ENCODE measurements around the gene MIPEP. TPM values are rescaled to one million over a fixed set of nuclear protein-coding genes. Genes with fewer than 3 reads are reported as not detected.

The MIPEP gene
- total and polyA plus RNA-seq, 2 donors (not counting 1 experiment from before 2014, with no cell fraction given), result 90.0 to 92.5 TPM

- Histone ChIP-seq H2AFZ (ENCODE audit: low read length) (no peak overlapping the region), H4K20me1 (ENCODE audit: control insufficient read depth, extremely low read depth, insufficient read depth, low read length) (no peaks in the 10 kb centered on the region), H3K79me2 (ENCODE audit: control insufficient read depth, insufficient read depth, low read length) (no peaks in the 10 kb centered on the region), H3K9me3 (ENCODE audit: control insufficient read depth, insufficient read depth, low read depth, low read length) (no peaks in the 10 kb centered on the region), H3K4me3 (replicated peaks in 1 of 4; ENCODE audit: control extremely low read depth in 1 of 4, insufficient read depth in 1 of 4, low read depth in 3 of 4, low read length in 4 of 4) (no peak overlapping the region), H3K9ac (ENCODE audit: insufficient read depth, low read length) (no peak overlapping the region), H3K27me3 (ENCODE audit: control insufficient read depth, insufficient read depth, low read length) (no peaks in the 10 kb centered on the region), H3K4me2 (ENCODE audit: extremely low read depth, insufficient read depth, low read length) (no peak overlapping the region), H3K27ac (ENCODE audit: insufficient read depth, low read length) (no peak overlapping the region), H3K36me3 (ENCODE audit: control insufficient read depth, insufficient read depth, low read length) (no peaks in the 10 kb centered on the region), H3K4me1 (ENCODE audit: control insufficient read depth, extremely low read depth, insufficient read depth, low read length) (no peaks in the 10 kb centered on the region)
- no peak for DNase-seq (ENCODE audit: low read depth in 2 of 2)
- TF ChIP-seq, protein P1, sequence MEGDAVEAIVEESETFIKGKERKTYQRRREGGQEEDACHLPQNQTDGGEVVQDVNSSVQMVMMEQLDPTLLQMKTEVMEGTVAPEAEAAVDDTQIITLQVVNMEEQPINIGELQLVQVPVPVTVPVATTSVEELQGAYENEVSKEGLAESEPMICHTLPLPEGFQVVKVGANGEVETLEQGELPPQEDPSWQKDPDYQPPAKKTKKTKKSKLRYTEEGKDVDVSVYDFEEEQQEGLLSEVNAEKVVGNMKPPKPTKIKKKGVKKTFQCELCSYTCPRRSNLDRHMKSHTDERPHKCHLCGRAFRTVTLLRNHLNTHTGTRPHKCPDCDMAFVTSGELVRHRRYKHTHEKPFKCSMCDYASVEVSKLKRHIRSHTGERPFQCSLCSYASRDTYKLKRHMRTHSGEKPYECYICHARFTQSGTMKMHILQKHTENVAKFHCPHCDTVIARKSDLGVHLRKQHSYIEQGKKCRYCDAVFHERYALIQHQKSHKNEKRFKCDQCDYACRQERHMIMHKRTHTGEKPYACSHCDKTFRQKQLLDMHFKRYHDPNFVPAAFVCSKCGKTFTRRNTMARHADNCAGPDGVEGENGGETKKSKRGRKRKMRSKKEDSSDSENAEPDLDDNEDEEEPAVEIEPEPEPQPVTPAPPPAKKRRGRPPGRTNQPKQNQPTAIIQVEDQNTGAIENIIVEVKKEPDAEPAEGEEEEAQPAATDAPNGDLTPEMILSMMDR (conservative IDR thresholded peaks at IDR 0.05 in 1 of 2, IDR thresholded peaks at IDR 0.05 in 1 of 2; ENCODE audit: low read depth in 1 of 2, low read length in 2 of 2), result no peak
- TF ChIP-seq EZH2 (IDR thresholded peaks at IDR 0.05; ENCODE audit: low read length, missing control alignments), result no peak
Measured at GRCh38 chr13:23735329-23735728, 153.9 kb downstream of the MIPEP start.

DNA sequence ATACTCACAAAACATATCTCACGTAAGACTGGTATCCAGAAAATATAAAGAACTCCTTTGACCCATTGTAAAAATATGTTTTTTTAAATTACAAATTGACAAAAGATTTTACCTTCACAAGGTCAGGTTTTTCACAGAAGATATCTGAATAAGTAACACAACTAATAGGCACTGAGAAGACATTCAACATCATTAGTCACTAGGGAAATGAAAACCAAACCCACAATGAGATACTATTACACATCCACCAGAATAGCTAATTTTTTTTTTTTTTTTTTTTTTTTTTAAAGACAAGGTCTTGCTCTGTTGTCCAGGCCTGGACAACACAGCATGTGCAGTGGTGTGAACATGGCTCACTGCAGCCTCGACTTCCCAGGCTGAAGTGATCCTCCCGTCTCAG is 157.5 kb downstream of the MIPEP start:
- no peak overlapping the region for H2AFZ ChIP-seq (ENCODE audit: low read length)

GRCh38 chr13:23730251-23730650 is 158.9 kb downstream of the MIPEP start:
- Histone ChIP-seq H4K20me1 (ENCODE audit: control insufficient read depth, extremely low read depth, insufficient read depth, low read length) (no peaks in the 10 kb centered on the region), H3K4me1 (ENCODE audit: control insufficient read depth, extremely low read depth, insufficient read depth, low read length) (no peaks in the 10 kb centered on the region), H3K79me2 (ENCODE audit: control insufficient read depth, insufficient read depth, low read length) (no peaks in the 10 kb centered on the region), H3K27ac (ENCODE audit: insufficient read depth, low read length) (no peak overlapping the region), H2AFZ (ENCODE audit: low read length) (no peak overlapping the region), H3K4me3 (replicated peaks in 1 of 4; ENCODE audit: control extremely low read depth in 1 of 4, insufficient read depth in 1 of 4, low read depth in 3 of 4, low read length in 4 of 4) (no peak overlapping the region), H3K4me2 (ENCODE audit: extremely low read depth, insufficient read depth, low read length) (no peak overlapping the region), H3K27me3 (ENCODE audit: control insufficient read depth, insufficient read depth, low read length) (no peaks in the 10 kb centered on the region), H3K9me3 (ENCODE audit: control insufficient read depth, insufficient read depth, low read depth, low read length) (no peaks in the 10 kb centered on the region), H3K9ac (ENCODE audit: insufficient read depth, low read length) (no peak overlapping the region), H3K36me3 (ENCODE audit: control insufficient read depth, insufficient read depth, low read length) (no peaks in the 10 kb centered on the region)
- no peak for DNase-seq (ENCODE audit: low read depth in 2 of 2)
- no peak for TF ChIP-seq EZH2 (IDR thresholded peaks at IDR 0.05; ENCODE audit: low read length, missing control alignments)
- TF ChIP-seq, protein P1 (conservative IDR thresholded peaks at IDR 0.05 in 1 of 2, IDR thresholded peaks at IDR 0.05 in 1 of 2; ENCODE audit: low read depth in 1 of 2, low read length in 2 of 2), result no peak

More for the DNA sequence above, 157.5 kb downstream of the MIPEP start:
- H3K9ac ChIP-seq (ENCODE audit: insufficient read depth, low read length), result no peak overlapping the region
- no peaks in the 10 kb centered on the region for H3K36me3 ChIP-seq (ENCODE audit: control insufficient read depth, insufficient read depth, low read length)
- no peak overlapping the region for H3K27ac ChIP-seq (ENCODE audit: insufficient read depth, low read length)
- no peaks in the 10 kb centered on the region for H3K27me3 ChIP-seq (ENCODE audit: control insufficient read depth, insufficient read depth, low read length)
- H3K4me3 ChIP-seq (replicated peaks in 1 of 4; ENCODE audit: control extremely low read depth in 1 of 4, insufficient read depth in 1 of 4, low read depth in 3 of 4, low read length in 4 of 4), result no peak overlapping the region
- no peaks in the 10 kb centered on the region for H3K9me3 ChIP-seq (ENCODE audit: control insufficient read depth, insufficient read depth, low read depth, low read length)
- no peak for TF ChIP-seq EZH2 (IDR thresholded peaks at IDR 0.05; ENCODE audit: low read length, missing control alignments)
- TF ChIP-seq, protein P1 (conservative IDR thresholded peaks at IDR 0.05 in 1 of 2, IDR thresholded peaks at IDR 0.05 in 1 of 2; ENCODE audit: low read depth in 1 of 2, low read length in 2 of 2), result no peak
- no peak for DNase-seq (ENCODE audit: low read depth in 2 of 2)
- H3K4me1 ChIP-seq (ENCODE audit: control insufficient read depth, extremely low read depth, insufficient read depth, low read length), result no peaks in the 10 kb centered on the region
- H4K20me1 ChIP-seq (ENCODE audit: control insufficient read depth, extremely low read depth, insufficient read depth, low read length), result no peaks in the 10 kb centered on the region
- H3K4me2 ChIP-seq (ENCODE audit: extremely low read depth, insufficient read depth, low read length), result no peak overlapping the region
- no peaks in the 10 kb centered on the region for H3K79me2 ChIP-seq (ENCODE audit: control insufficient read depth, insufficient read depth, low read length)
